ENCODE data around the gene VPS51. TPM values are rescaled to one million over a fixed set of nuclear protein-coding genes. Genes with fewer than 3 reads are reported as not detected.

VPS51 gene
- total RNA-seq, 1 experiment from 2014 or later, result 89.5 TPM

GRCh38 chr11:65127473-65128181 lies 31.6 kb downstream of the VPS51 start:
- Histone ChIP-seq H3K4me3 (replicated peaks in 1 of 2; ENCODE audit: low read depth in 1 of 2, low read length in 2 of 2) (no peak overlapping the region), H3K4me2 (ENCODE audit: low read length) (no peak overlapping the region), H3K27me3 (ENCODE audit: insufficient read depth, low read length) (no peaks in the 10 kb centered on the region), H3K27ac (ENCODE audit: low read depth, low read length) (0 out of 2 replicates have a peak overlapping the region, but pooled peaks have one; percentile 7), H4K20me1 (ENCODE audit: insufficient read depth) (no peaks in the 10 kb centered on the region), H3K9me2 (ENCODE audit: insufficient read depth) (no peaks in the 10 kb centered on the region), H3K36me3 (ENCODE audit: control insufficient read depth in 1 of 2, insufficient read depth in 2 of 2, low read length in 2 of 2) (peaks cover 34 to 68% of the 10 kb centered on the region in 2 experiments), H3K9me3 (ENCODE audit: control insufficient read depth in 1 of 2, insufficient read depth in 1 of 2, low read depth in 1 of 2, low read length in 2 of 2) (no peaks in the 10 kb centered on the region), H3K79me2 (ENCODE audit: insufficient read depth, low read length) (peaks cover 41% of the 10 kb centered on the region), H2AFZ (ENCODE audit: low read depth, low read length, poor library complexity, severe bottlenecking) (no peak overlapping the region), H3K4me1 (ENCODE audit: control insufficient read depth in 1 of 2, insufficient read depth in 2 of 2, low read length in 2 of 2) (peaks cover 3 to 11% of the 10 kb centered on the region in 2 experiments; a peak in 3 of 4 replicates), H3K9ac (ENCODE audit: low read length) (no peak overlapping the region)
- BruUV-seq (replicated peaks), result no TSS peak
- ChIA-PET CTCF (interaction anchor here (1.3 kb wide), 1 partner anchor 52 kb away, joined by 3 read pairs; no protein-coding TSS in a partner anchor), POLR2A (no interaction called here), RAD21 (ENCODE audit: low non-redundant PET in 1 of 2, low total read pairs in 2 of 2, uncharacterized antibody in 2 of 2, unreplicated experiment in 2 of 2) (no interaction called here)
- ATAC-seq (peak; percentile 9; the same call in 1 of the 2 replicates), DNase-seq (ENCODE audit: low read depth, low spot score) (no peak)
- intact Hi-C loops (cut with micrococcal nuclease), result no loop called here
- no peak for TF ChIP-seq RAD21 (IDR thresholded peaks at IDR 0.05; ENCODE audit: low read depth)
- peak; percentile 7 for TF ChIP-seq POLR2AphosphoS5 (IDR thresholded peaks at IDR 0.05; ENCODE audit: low read depth, low read length)
- no peak for TF ChIP-seq SRF (IDR thresholded peaks at IDR 0.05; ENCODE audit: low read depth)
- no peak for TF ChIP-seq YY1 (IDR thresholded peaks at IDR 0.05; ENCODE audit: extremely low read depth, insufficient replicate concordance, low read depth, low read length)

GRCh38 chr11:65128182-65129145 lies 32.5 kb downstream of the VPS51 start:
- ATAC-seq (no peak; the same call in 1 of the 2 replicates), DNase-seq (ENCODE audit: low read depth, low spot score) (no peak)
- intact Hi-C loops (cut with micrococcal nuclease), result no loop called here
- Histone ChIP-seq H3K79me2 (ENCODE audit: insufficient read depth, low read length) (peaks cover 41% of the 10 kb centered on the region), H3K4me2 (ENCODE audit: low read length) (no peak overlapping the region), H3K27me3 (ENCODE audit: insufficient read depth, low read length) (no peaks in the 10 kb centered on the region), H3K9ac (ENCODE audit: low read length) (no peak overlapping the region), H3K4me3 (replicated peaks in 1 of 2; ENCODE audit: low read depth in 1 of 2, low read length in 2 of 2) (no peak overlapping the region), H2AFZ (ENCODE audit: low read depth, low read length, poor library complexity, severe bottlenecking) (no peak overlapping the region), H3K36me3 (ENCODE audit: control insufficient read depth in 1 of 2, insufficient read depth in 2 of 2, low read length in 2 of 2) (peaks cover 34 to 70% of the 10 kb centered on the region in 2 experiments), H3K9me3 (ENCODE audit: control insufficient read depth in 1 of 2, insufficient read depth in 1 of 2, low read depth in 1 of 2, low read length in 2 of 2) (no peaks in the 10 kb centered on the region), H4K20me1 (ENCODE audit: insufficient read depth) (no peaks in the 10 kb centered on the region), H3K4me1 (ENCODE audit: control insufficient read depth in 1 of 2, insufficient read depth in 2 of 2, low read length in 2 of 2) (peaks cover 4 to 13% of the 10 kb centered on the region in 2 experiments; a peak in 3 of 4 replicates), H3K9me2 (ENCODE audit: insufficient read depth) (no peaks in the 10 kb centered on the region), H3K27ac (ENCODE audit: low read depth, low read length) (no peak overlapping the region)
- BruUV-seq (replicated peaks), result no TSS peak
- ChIA-PET RAD21 (ENCODE audit: low non-redundant PET in 1 of 2, low total read pairs in 2 of 2, uncharacterized antibody in 2 of 2, unreplicated experiment in 2 of 2) (no interaction called here), CTCF (no interaction called here), POLR2A (no interaction called here)
- no peak for TF ChIP-seq CTCF (IDR thresholded peaks at IDR 0.05 in 2 of 3, conservative IDR thresholded peaks at IDR 0.05 in 1 of 3; ENCODE audit: borderline replicate concordance in 1 of 3, insufficient read depth in 1 of 3, low read depth in 2 of 3, low read length in 2 of 3)
- TF ChIP-seq CEBPB (IDR thresholded peaks at IDR 0.05; ENCODE audit: low read depth), result no peak
- no peak for TF ChIP-seq POLR2A (IDR thresholded peaks at IDR 0.05; ENCODE audit: borderline replicate concordance, extremely low read depth, insufficient read depth, insufficient read length)
- TF ChIP-seq POLR2AphosphoS5 (IDR thresholded peaks at IDR 0.05; ENCODE audit: low read depth, low read length), result peak; percentile 15
- TF ChIP-seq CBX3 (IDR thresholded peaks at IDR 0.05; ENCODE audit: low read depth), result no peak
- no peak for TF ChIP-seq EGR1 (IDR thresholded peaks at IDR 0.05; ENCODE audit: low read depth)
- no peak for TF ChIP-seq ZNF274 (IDR thresholded peaks at IDR 0.05; ENCODE audit: low read depth, low read length)
- TF ChIP-seq YY1 (IDR thresholded peaks at IDR 0.05; ENCODE audit: extremely low read depth, insufficient replicate concordance, low read depth, low read length), result no peak

Data from HCT116 (cell line).